Panc1 (cell line): ENCODE data around the gene LAMA5. TPM values are rescaled to one million over a fixed set of nuclear protein-coding genes. Genes with fewer than 3 reads are reported as not detected.

Experiments
- ATAC-seq: fragments of 200-7000 bp; cut with Tn5 transposase; 2 replicates; pipeline ENCODE4 v1.9.1; 2020; ENCODE audit warnings: mild to moderate bottlenecking, moderate library complexity
- BruUV-seq: library from RNA; stranded (reverse); fragments of 400-500 nt; replicated peaks from 2 replicates; lab custom pipeline; 2021; lab: Mats Ljungman, UMichigan
- CTCF ChIA-PET: fragments of 300-600 bp; sonication (Branson Sonifier 250); formaldehyde crosslinking; loops from one replicate; lab custom pipeline; 2022; ENCODE audit warnings: antibody characterized with exemption; lab: Charles Lee
- POLR2A ChIA-PET: fragments of 300-600 bp; sonication (Branson Sonifier 250); formaldehyde crosslinking; loops from one replicate; lab custom pipeline; 2022; ENCODE audit warnings: antibody characterized with exemption; lab: Charles Lee
- DNase-seq: peaks from one replicate; pipeline ENCODE4 v3.0.0-alpha.2; 2010; ENCODE audit warnings: low read depth, low spot score
- H3K27ac ChIP-seq: 2 replicates; pipeline ENCODE4 v1.5.1; 2011; ENCODE audit warnings: mild to moderate bottlenecking, low read length, inconsistent platforms
- H3K27me3 ChIP-seq: fragments of 200-500 bp; sonication (Bioruptor generic); 2 replicates; pipeline ENCODE4 v1.6.0; 2014; ENCODE audit warnings: low read length, inconsistent platforms; ENCODE audit not compliant: control insufficient read depth, insufficient read depth
- H3K36me3 ChIP-seq: fragments of 200-500 bp; sonication (Bioruptor generic); 2 replicates; pipeline ENCODE4 v1.5.1; 2014; ENCODE audit warnings: inconsistent platforms, mild to moderate bottlenecking, low read length, moderate library complexity; ENCODE audit not compliant: control insufficient read depth, insufficient read depth
- H3K4me1 ChIP-seq: 2 replicates; pipeline ENCODE4 v1.5.1; 2011; ENCODE audit warnings: inconsistent platforms, mild to moderate bottlenecking, low read length, moderate library complexity; ENCODE audit not compliant: control insufficient read depth, insufficient read depth
- H3K4me3 ChIP-seq, 2 experiments: 2 replicates each; pipeline ENCODE4 v1.5.1; 2011 to 2012; ENCODE audit warnings: low read depth in 2 of 2, low read length in 2 of 2, mild to moderate bottlenecking in 2 of 2, inconsistent platforms in 1 of 2, moderate library complexity in 1 of 2
- H3K9me3 ChIP-seq: fragments of 200-500 bp; sonication (Bioruptor generic); 2 replicates; pipeline ENCODE4 v1.5.1; 2014; ENCODE audit warnings: low read depth, mild to moderate bottlenecking, inconsistent platforms, low read length, moderate library complexity; ENCODE audit not compliant: control insufficient read depth, insufficient read depth
- CTCF ChIP-seq: fragments of 450-650 bp; IDR thresholded peaks from 2 replicates; pipeline ENCODE4 v1.5.1; 2017; ENCODE audit warnings: mild to moderate bottlenecking
- POLR2AphosphoS5 ChIP-seq: IDR thresholded peaks from 2 replicates; pipeline ENCODE4 v1.6.1; 2012; ENCODE audit warnings: mild to moderate bottlenecking, low read depth, low read length, moderate library complexity
- REST ChIP-seq, 2 experiments: IDR thresholded peaks; 2 replicates each; pipeline ENCODE4 v1.6.1; 2011 to 2012; ENCODE audit warnings: low read depth in 2 of 2, control low read depth in 1 of 2, low read length in 1 of 2, mild to moderate bottlenecking in 1 of 2, moderate library complexity in 1 of 2; ENCODE audit not compliant: insufficient read depth in 1 of 2
- SIN3A ChIP-seq: IDR thresholded peaks from 2 replicates; pipeline ENCODE4 v1.6.1; 2012; ENCODE audit warnings: low read depth, mild to moderate bottlenecking, low read length, moderate library complexity, borderline replicate concordance; ENCODE audit not compliant: insufficient read depth
- TCF7L2 ChIP-seq: IDR thresholded peaks from 2 replicates; pipeline ENCODE4 v1.6.1; 2011; ENCODE audit warnings: mild to moderate bottlenecking, low read depth, low read length, inconsistent platforms
- in situ Hi-C: cut with HindIII; loops from 2 replicates; pipeline ENCODE4 v1.10.0; 2016; ENCODE audit warnings: low sequenced_read_pairs, low pct_unique_long_range_greater_than_20kb
- intact Hi-C: fragments of 100-400 bp; cut with micrococcal nuclease; formaldehyde crosslinking; loops from one replicate; pipeline ENCODE4 v1.10.0; 2022; ENCODE audit not compliant: unreplicated experiment
- total RNA-seq: library from RNA; stranded (reverse); gene quantifications from one replicate; pipeline ENCODE4 v1.2.1, GENCODE V29; 2021; ENCODE audit not compliant: unreplicated experiment

The LAMA5 gene
- total RNA-seq, 1 experiment from 2014 or later: 497 TPM

GRCh38 chr20:62353289-62354030 lies 13.7 kb downstream of the LAMA5 start:
- TF ChIP-seq CTCF (no peak), REST (IDR thresholded peaks at IDR 0.05; ENCODE audit: insufficient read depth in 1 of 2, low read depth in 2 of 2, low read length in 1 of 2) (no peak), SIN3A (no peak), TCF7L2 (no peak), POLR2AphosphoS5 (no peak)
- in situ Hi-C loops: no loop called here
- no peaks in the 10 kb centered on the region for H3K27me3 ChIP-seq
- ChIA-PET POLR2A (interaction anchor here (0.5 kb wide), 1 partner anchor 13 kb away, joined by 15 read pairs; no protein-coding TSS in a partner anchor), CTCF (no interaction called here)
- no peak for DNase-seq
- no peaks in the 10 kb centered on the region; the same call in 1 of the 2 replicates for H3K9me3 ChIP-seq
- H3K4me3 ChIP-seq: no peak overlapping the region
- BruUV-seq: no TSS peak
- intact Hi-C loops: no loop called here
- 0 out of 2 replicates have a peak, but pooled peaks have one; percentile 2 for ATAC-seq
- H3K36me3 ChIP-seq: peaks cover 2% of the 10 kb centered on the region
- H3K27ac ChIP-seq: peak overlapping the region; percentile 93
- peaks cover 86% of the 10 kb centered on the region for H3K4me1 ChIP-seq

GRCh38 chr20:62352402-62353288 lies 14.5 kb downstream of the LAMA5 start:
- TF ChIP-seq TCF7L2 (no peak), CTCF (no peak), SIN3A (no peak), REST (IDR thresholded peaks at IDR 0.05; ENCODE audit: insufficient read depth in 1 of 2, low read depth in 2 of 2, low read length in 1 of 2) (no peak), POLR2AphosphoS5 (no peak; the same call in 1 of the 2 replicates)
- H3K27ac ChIP-seq: peak overlapping the region; percentile 93
- POLR2A ChIA-PET: interaction anchor here (0.7 kb wide), 1 partner anchor 10 kb away, joined by 3 read pairs; no protein-coding TSS in a partner anchor
- intact Hi-C loops (no loop called here), in situ Hi-C loops (no loop called here)
- H3K4me3 ChIP-seq: no peak overlapping the region
- peak; percentile 39 for ATAC-seq
- CTCF ChIA-PET: no interaction called here
- no peaks in the 10 kb centered on the region for H3K27me3 ChIP-seq
- H3K4me1 ChIP-seq: peaks cover 78% of the 10 kb centered on the region
- no peak for DNase-seq
- H3K36me3 ChIP-seq: peaks cover 6% of the 10 kb centered on the region
- BruUV-seq: no TSS peak
- no peaks in the 10 kb centered on the region; the same call in 1 of the 2 replicates for H3K9me3 ChIP-seq
